ENCODE results near the gene BABAM2. TPM values are rescaled to one million over a fixed set of nuclear protein-coding genes. Genes with fewer than 3 reads are reported as not detected.

Gene BABAM2
- total and polyA plus RNA-seq, 7 experiments from 2014 or later: 34.2 to 58.2 (median 44.2) TPM

DNA sequence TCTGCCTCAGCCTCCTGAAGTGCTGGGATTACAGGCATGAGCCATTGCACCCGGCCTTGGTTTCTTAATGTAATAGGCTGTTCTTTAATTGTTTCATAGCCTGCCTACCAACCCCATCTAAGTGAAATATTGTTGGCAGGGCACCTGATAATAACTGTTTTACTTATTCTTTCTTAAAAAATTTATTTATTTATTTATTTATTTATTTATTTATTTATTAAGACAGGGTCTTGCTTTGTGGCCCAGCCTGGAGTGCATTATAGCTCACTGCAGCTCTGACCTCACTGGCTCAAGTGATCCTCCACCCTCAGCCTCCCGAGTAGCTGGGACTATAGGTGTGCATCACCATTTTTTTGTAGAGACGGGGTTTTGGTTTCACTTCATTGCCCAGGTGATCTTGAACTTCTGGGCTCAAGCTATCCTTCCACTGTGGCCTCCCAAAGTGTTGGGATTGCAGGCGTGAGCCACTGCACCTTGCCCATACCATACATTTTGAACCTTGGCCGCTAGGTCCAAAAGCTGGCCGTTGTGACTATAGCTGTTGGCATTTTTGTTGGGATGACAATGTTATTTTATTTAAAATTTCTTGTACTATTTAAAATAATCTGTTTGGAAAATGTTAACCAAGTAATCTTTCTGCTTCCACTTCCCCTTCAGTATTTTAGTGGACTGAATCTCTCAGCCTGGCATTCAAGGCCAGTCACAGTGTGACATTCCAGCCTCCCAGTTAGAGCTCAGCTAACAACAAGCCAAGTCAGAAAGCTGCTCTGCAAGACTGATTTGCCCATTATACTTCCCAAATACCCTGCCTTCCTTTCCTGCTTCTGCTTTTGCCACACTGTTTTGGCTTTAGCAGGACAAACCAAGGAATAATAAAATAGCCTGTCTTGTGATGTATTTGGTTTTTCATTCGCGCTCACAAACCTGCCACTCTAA lies 52.4 kb downstream of the BABAM2 start:
- Histone ChIP-seq H3K36me3 (ENCODE audit: control insufficient read depth in 2 of 3, insufficient read depth in 3 of 3, low read length in 3 of 3) (no peaks in the 10 kb centered on the region), H3K4me3 (ENCODE audit: low read length) (no peak overlapping the region), H3K27ac (ENCODE audit: low read depth, low read length) (no peak overlapping the region), H3K27me3 (ENCODE audit: control insufficient read depth in 2 of 2, insufficient read depth in 2 of 2, low read length in 2 of 2) (no peaks in the 10 kb centered on the region), H3K4me1 (ENCODE audit: control insufficient read depth in 2 of 2, insufficient read depth in 2 of 2, low read length in 2 of 2) (no peaks in the 10 kb centered on the region), H3K9me3 (ENCODE audit: control insufficient read depth in 2 of 3, low read length in 3 of 3) (no peaks in the 10 kb centered on the region)
- ATAC-seq: no peak
- no peak overlapping the region for H3K4me3 Mint-ChIP-seq
- CTCF ChIA-PET: interaction anchor here (0.6 kb wide), 1 partner anchor 279 kb away, joined by 3 read pairs; the partner anchor contains the start of gene SLC4A1AP
- POLR2A ChIA-PET: no interaction called here
- H3K36me3 Mint-ChIP-seq: peaks cover 0 to 23% (median 15%) of the 10 kb centered on the region in 5 donors
- no peaks in the 10 kb centered on the region for H3K9me3 Mint-ChIP-seq
- H3K4me1 Mint-ChIP-seq: peaks cover 11 to 36% (median 21%) of the 10 kb centered on the region in 7 donors
- H3K27ac Mint-ChIP-seq: no peak overlapping the region
- DNase-seq: no peak
- intact Hi-C loops (cut with micrococcal nuclease): no loop called here
- no peaks in the 10 kb centered on the region for H3K27me3 Mint-ChIP-seq

DNA sequence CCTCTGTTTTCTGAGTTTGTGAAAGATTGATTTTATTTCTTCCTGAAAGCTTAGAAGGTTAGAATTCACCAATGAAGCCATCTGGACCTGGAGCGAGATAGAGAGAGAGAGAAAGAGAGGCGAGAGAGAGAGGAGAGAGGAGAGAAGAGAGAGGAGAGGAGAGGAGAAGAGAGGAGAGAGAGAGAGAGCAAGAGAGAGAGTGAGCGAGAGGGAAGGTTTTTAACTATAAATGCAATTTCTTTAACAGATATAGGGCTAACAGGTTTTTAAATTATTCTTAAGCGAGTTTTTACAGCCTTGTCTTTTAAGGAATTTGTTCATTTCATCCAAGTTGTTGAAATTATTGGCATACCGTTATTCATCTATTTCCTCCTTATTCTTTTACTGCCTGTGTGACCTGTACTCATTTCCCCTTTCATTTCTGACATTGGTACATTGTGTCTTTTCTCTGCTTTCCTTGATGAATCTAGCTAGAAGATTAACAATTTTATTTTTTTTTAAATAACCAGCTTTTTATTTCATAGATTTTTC lies 56.1 kb downstream of the BABAM2 start:
- H3K36me3 Mint-ChIP-seq: peaks cover 0 to 27% (median 18%) of the 10 kb centered on the region in 5 donors
- Histone ChIP-seq H3K27ac (ENCODE audit: low read depth, low read length) (no peak overlapping the region), H3K4me1 (ENCODE audit: control insufficient read depth in 2 of 2, insufficient read depth in 2 of 2, low read length in 2 of 2) (no peaks in the 10 kb centered on the region), H3K4me3 (ENCODE audit: low read length) (no peak overlapping the region), H3K36me3 (ENCODE audit: control insufficient read depth in 2 of 3, insufficient read depth in 3 of 3, low read length in 3 of 3) (no peaks in the 10 kb centered on the region), H3K9me3 (ENCODE audit: control insufficient read depth in 2 of 3, low read length in 3 of 3) (no peaks in the 10 kb centered on the region), H3K27me3 (ENCODE audit: control insufficient read depth in 2 of 2, insufficient read depth in 2 of 2, low read length in 2 of 2) (no peaks in the 10 kb centered on the region)
- ChIA-PET CTCF (no interaction called here), POLR2A (no interaction called here)
- H3K9me3 Mint-ChIP-seq: peaks cover 0 to 5% (median 0%) of the 10 kb centered on the region in 11 donors
- no peaks in the 10 kb centered on the region for H3K27me3 Mint-ChIP-seq
- no peak for DNase-seq
- H3K4me3 Mint-ChIP-seq: peak overlapping the region in 4 of 10 donors; percentile 27 to 47 (median 41)
- peak overlapping the region in 2 of 9 donors; percentile 43 to 91 for H3K27ac Mint-ChIP-seq
- intact Hi-C loops (cut with micrococcal nuclease): no loop called here
- ATAC-seq: no peak
- H3K4me1 Mint-ChIP-seq: peaks cover 15 to 52% (median 32%) of the 10 kb centered on the region in 7 donors

DNA sequence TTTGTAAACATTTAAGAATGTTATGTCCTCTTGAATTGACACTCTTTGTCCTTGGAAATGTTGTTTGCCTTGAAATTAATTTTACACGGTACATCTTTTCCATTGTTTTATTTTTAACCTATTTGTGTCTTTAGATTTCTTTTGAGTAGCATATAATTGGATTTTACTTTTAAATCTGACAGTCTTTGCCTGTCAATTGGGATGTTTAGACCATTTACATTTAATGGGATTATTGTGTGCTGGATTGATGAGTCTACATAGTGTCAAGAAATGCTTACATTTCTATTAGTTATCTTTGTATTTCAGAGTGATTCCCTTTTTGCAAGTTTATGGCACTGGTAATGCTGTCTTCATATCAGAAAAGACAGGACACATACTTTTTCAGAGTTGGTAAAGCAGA lies 61.5 kb downstream of the BABAM2 start:
- intact Hi-C loops (cut with micrococcal nuclease): no loop called here
- Mint-ChIP-seq H3K9me3 (peaks cover 0 to 10% (median 0%) of the 10 kb centered on the region in 11 donors), H3K27me3 (no peaks in the 10 kb centered on the region), H3K36me3 (peaks cover 0 to 31% (median 21%) of the 10 kb centered on the region in 5 donors), H3K4me1 (peaks cover 34 to 69% (median 58%) of the 10 kb centered on the region in 7 donors), H3K27ac (no peak overlapping the region), H3K4me3 (no peak overlapping the region)
- Histone ChIP-seq H3K36me3 (ENCODE audit: control insufficient read depth in 2 of 3, insufficient read depth in 3 of 3, low read length in 3 of 3) (no peaks in the 10 kb centered on the region), H3K4me3 (ENCODE audit: low read length) (no peak overlapping the region), H3K9me3 (ENCODE audit: control insufficient read depth in 2 of 3, low read length in 3 of 3) (no peaks in the 10 kb centered on the region), H3K27ac (ENCODE audit: low read depth, low read length) (no peak overlapping the region), H3K27me3 (ENCODE audit: control insufficient read depth in 2 of 2, insufficient read depth in 2 of 2, low read length in 2 of 2) (no peaks in the 10 kb centered on the region), H3K4me1 (ENCODE audit: control insufficient read depth in 2 of 2, insufficient read depth in 2 of 2, low read length in 2 of 2) (peaks cover 12 to 28% of the 10 kb centered on the region in 2 donors)
- ATAC-seq (no peak), DNase-seq (no peak)
- CTCF ChIA-PET: no interaction called here
- POLR2A ChIA-PET: no interaction called here

DNA sequence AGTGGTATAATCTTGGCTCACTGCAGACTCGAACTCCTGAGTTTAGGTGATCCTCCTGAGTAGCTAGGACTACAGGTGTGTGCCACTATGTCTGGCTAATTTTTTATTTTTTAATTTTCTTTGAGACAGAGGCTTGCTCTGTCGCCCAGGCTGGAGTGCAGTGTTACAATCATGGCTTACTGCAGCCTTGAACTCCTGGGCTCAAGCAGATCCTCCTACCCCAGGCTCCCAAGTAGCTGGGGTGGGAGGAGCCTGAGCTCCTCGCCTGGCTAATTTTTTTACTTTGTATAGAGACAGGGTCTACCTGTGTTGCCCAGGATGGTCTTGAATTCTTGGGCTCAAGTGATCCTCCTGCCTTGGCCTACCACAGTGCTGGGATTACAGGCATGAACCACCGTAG lies 62.5 kb downstream of the BABAM2 start:
- intact Hi-C loops (cut with micrococcal nuclease): no loop called here
- Mint-ChIP-seq H3K4me1 (peaks cover 35 to 71% (median 56%) of the 10 kb centered on the region in 7 donors), H3K27me3 (no peaks in the 10 kb centered on the region), H3K9me3 (peaks cover 0 to 14% (median 0%) of the 10 kb centered on the region in 11 donors), H3K36me3 (peaks cover 0 to 40% (median 21%) of the 10 kb centered on the region in 5 donors), H3K27ac (peak overlapping the region in 2 of 9 donors; percentile 51 to 63), H3K4me3 (no peak overlapping the region)
- H3K27ac ChIP-seq (ENCODE audit: low read depth, low read length): no peak overlapping the region
- no peaks in the 10 kb centered on the region for H3K36me3 ChIP-seq (ENCODE audit: control insufficient read depth in 2 of 3, insufficient read depth in 3 of 3, low read length in 3 of 3)
- no peaks in the 10 kb centered on the region for H3K27me3 ChIP-seq (ENCODE audit: control insufficient read depth in 2 of 2, insufficient read depth in 2 of 2, low read length in 2 of 2)
- no peak overlapping the region for H3K4me3 ChIP-seq (ENCODE audit: low read length)
- H3K4me1 ChIP-seq (ENCODE audit: control insufficient read depth in 2 of 2, insufficient read depth in 2 of 2, low read length in 2 of 2): peaks cover 12 to 28% of the 10 kb centered on the region in 2 donors
- no peaks in the 10 kb centered on the region for H3K9me3 ChIP-seq (ENCODE audit: control insufficient read depth in 2 of 3, low read length in 3 of 3)
- ATAC-seq (no peak), DNase-seq (no peak)
- ChIA-PET CTCF (no interaction called here), POLR2A (no interaction called here)

DNA sequence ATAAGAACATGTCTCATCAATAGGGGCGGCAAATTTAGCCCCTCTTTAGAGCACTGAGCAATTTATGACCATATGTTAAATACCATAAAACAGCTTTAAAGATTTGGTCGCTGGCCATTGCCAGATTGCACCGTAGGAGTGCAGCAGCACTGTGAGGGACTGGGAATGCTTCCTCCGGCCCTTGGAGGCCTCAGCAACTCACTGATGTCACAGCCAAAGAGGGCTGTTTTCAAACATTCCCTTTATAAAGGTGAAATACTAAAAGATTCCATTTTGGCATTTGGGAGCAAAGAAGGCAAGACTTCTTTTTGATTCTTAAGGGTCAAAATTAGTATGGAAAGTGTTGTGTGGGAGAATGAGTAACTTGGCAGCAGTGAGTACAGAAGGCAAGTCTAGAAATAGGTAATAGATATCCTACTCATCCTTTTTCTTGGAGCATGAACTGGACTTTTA lies 63.7 kb downstream of the BABAM2 start:
- Mint-ChIP-seq H3K27ac (peak overlapping the region in 2 of 9 donors; percentile 14 to 63), H3K9me3 (peaks cover 0 to 14% (median 0%) of the 10 kb centered on the region in 11 donors), H3K4me1 (peaks cover 31 to 76% (median 65%) of the 10 kb centered on the region in 7 donors), H3K36me3 (peaks cover 0 to 37% (median 18%) of the 10 kb centered on the region in 5 donors), H3K27me3 (no peaks in the 10 kb centered on the region), H3K4me3 (peak overlapping the region in 2 of 10 donors; percentile 31 to 57)
- POLR2A ChIA-PET: no interaction called here
- CTCF ChIA-PET: no interaction called here
- no peak for ATAC-seq
- intact Hi-C loops (cut with micrococcal nuclease): no loop called here
- Histone ChIP-seq H3K36me3 (ENCODE audit: control insufficient read depth in 2 of 3, insufficient read depth in 3 of 3, low read length in 3 of 3) (no peaks in the 10 kb centered on the region), H3K9me3 (ENCODE audit: control insufficient read depth in 2 of 3, low read length in 3 of 3) (no peaks in the 10 kb centered on the region), H3K4me3 (ENCODE audit: low read length) (no peak overlapping the region), H3K4me1 (ENCODE audit: control insufficient read depth in 2 of 2, insufficient read depth in 2 of 2, low read length in 2 of 2) (peaks cover 12 to 28% of the 10 kb centered on the region in 2 donors), H3K27me3 (ENCODE audit: control insufficient read depth in 2 of 2, insufficient read depth in 2 of 2, low read length in 2 of 2) (no peaks in the 10 kb centered on the region), H3K27ac (ENCODE audit: low read depth, low read length) (no peak overlapping the region)
- DNase-seq: no peak

DNA sequence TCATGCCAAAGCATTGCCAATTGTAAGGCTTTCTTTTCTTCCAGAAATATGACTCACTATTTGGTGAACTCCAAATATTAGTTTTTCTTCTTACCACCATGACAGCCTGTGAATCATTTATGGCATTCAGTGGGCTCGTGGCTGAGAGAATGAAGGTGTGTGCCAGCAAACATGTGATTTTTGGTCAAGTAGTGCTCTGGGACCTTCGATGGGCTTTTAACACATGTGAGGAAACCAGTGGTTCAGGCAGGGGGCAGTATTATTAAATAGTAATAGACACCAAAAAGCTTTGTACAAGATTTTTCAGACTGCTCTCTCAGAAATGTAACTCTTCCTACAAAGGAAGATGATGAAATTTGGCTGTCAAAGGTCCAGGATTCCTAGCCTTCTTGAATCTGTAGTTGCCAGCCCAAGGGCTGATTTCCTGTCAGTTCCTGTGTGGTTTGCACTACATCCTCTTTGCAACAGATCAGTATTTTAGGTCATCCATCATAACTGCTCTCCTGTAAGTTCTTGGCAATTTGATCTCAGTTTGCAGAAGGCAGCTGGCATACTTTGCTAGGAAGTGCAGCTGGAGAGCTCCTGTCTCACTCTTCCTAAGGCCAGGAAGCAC lies 64.3 kb downstream of the BABAM2 start:
- ChIA-PET CTCF (no interaction called here), POLR2A (no interaction called here)
- H3K27ac ChIP-seq (ENCODE audit: low read depth, low read length): no peak overlapping the region
- Mint-ChIP-seq H3K4me3 (peak overlapping the region in 9 of 10 donors; percentile 31 to 68 (median 53)), H3K27ac (peak overlapping the region in 8 of 9 donors; percentile 30 to 84 (median 55)), H3K9me3 (peaks cover 0 to 14% (median 0%) of the 10 kb centered on the region in 11 donors), H3K4me1 (peaks cover 34 to 82% (median 69%) of the 10 kb centered on the region in 7 donors), H3K36me3 (peaks cover 0 to 34% (median 18%) of the 10 kb centered on the region in 5 donors), H3K27me3 (no peaks in the 10 kb centered on the region)
- H3K36me3 ChIP-seq (ENCODE audit: control insufficient read depth in 2 of 3, insufficient read depth in 3 of 3, low read length in 3 of 3): no peaks in the 10 kb centered on the region
- H3K4me3 ChIP-seq (ENCODE audit: low read length): no peak overlapping the region
- H3K4me1 ChIP-seq (ENCODE audit: control insufficient read depth in 2 of 2, insufficient read depth in 2 of 2, low read length in 2 of 2): peaks cover 17 to 30% of the 10 kb centered on the region in 2 donors
- ATAC-seq (peak; percentile 75), DNase-seq (peak in 3 of 9 donors; percentile 11 to 21 (median 20))
- no peaks in the 10 kb centered on the region for H3K9me3 ChIP-seq (ENCODE audit: control insufficient read depth in 2 of 3, low read length in 3 of 3)
- intact Hi-C loops (cut with micrococcal nuclease): loop anchor here in 1 of 2 donors (1.0 to 5.0 kb wide), 2 partner anchors 11 to 47 kb away; no protein-coding TSS in a partner anchor
- no peaks in the 10 kb centered on the region for H3K27me3 ChIP-seq (ENCODE audit: control insufficient read depth in 2 of 2, insufficient read depth in 2 of 2, low read length in 2 of 2)
